T-helper 2 cell treated with Interferon-gamma antibody and Interleukin-4, amounts not matched to agents 5 μg/mL and 100 μg/mL, for 36 hours (primary cell): ENCODE results near the gene OPTC.

Experiments
- DNase-seq: peaks from one replicate; pipeline ENCODE4 v3.0.0; 2021; ENCODE audit warnings: low spot score
- H3K27ac Mint-ChIP-seq: one replicate; pipeline ENCODE4 v1.8.0; 2021; ENCODE audit warnings: mild to moderate bottlenecking, mixed read lengths
- H3K27me3 Mint-ChIP-seq: one replicate; pipeline ENCODE4 v1.8.0; 2021; ENCODE audit warnings: low read depth, mixed read lengths
- H3K36me3 Mint-ChIP-seq: one replicate; pipeline ENCODE4 v1.8.0; 2021; ENCODE audit warnings: low read depth, mixed read lengths
- H3K4me1 Mint-ChIP-seq: one replicate; pipeline ENCODE4 v1.8.0; 2021; ENCODE audit warnings: low read depth, mixed read lengths
- H3K4me3 Mint-ChIP-seq: one replicate; pipeline ENCODE4 v1.8.0; 2022; ENCODE audit warnings: mild to moderate bottlenecking, moderate library complexity, mixed read lengths
- H3K9me3 Mint-ChIP-seq: one replicate; pipeline ENCODE4 v1.8.0; 2021; ENCODE audit warnings: mixed read lengths

The OPTC gene

GRCh38 chr1:203471841-203472240 is 22.1 kb upstream of the OPTC start:
- no peaks in the 10 kb centered on the region for H3K9me3 Mint-ChIP-seq
- H3K27me3 Mint-ChIP-seq, result peaks cover 26% of the 10 kb centered on the region
- DNase-seq, result no peak
- no peaks in the 10 kb centered on the region for H3K4me1 Mint-ChIP-seq
- no peak overlapping the region for H3K4me3 Mint-ChIP-seq
- H3K27ac Mint-ChIP-seq, result no peak overlapping the region
- H3K36me3 Mint-ChIP-seq, result no peaks in the 10 kb centered on the region

- Mint-ChIP-seq H3K36me3 (no peaks in the 10 kb centered on the region), H3K9me3 (no peaks in the 10 kb centered on the region), H3K4me1 (no peaks in the 10 kb centered on the region), H3K27ac (no peak overlapping the region), H3K27me3 (peaks cover 25% of the 10 kb centered on the region), H3K4me3 (no peak overlapping the region)
- no peak for DNase-seq
These were observed 20.7 kb upstream of the OPTC start for GRCh38 chr1:203473281-203473680.

- Mint-ChIP-seq H3K4me3 (no peak overlapping the region), H3K9me3 (no peaks in the 10 kb centered on the region), H3K27ac (no peak overlapping the region), H3K27me3 (peaks cover 28% of the 10 kb centered on the region), H3K36me3 (no peaks in the 10 kb centered on the region), H3K4me1 (no peaks in the 10 kb centered on the region)
- no peak for DNase-seq
These were observed 20.1 kb upstream of the OPTC start for GRCh38 chr1:203473781-203474305.

- DNase-seq, result no peak
- Mint-ChIP-seq H3K4me3 (no peak within 1 kb of the TSS), H3K27me3 (peaks cover 28% of the 10 kb centered on the region), H3K36me3 (no peaks in the 10 kb centered on the region), H3K27ac (no peak within 1 kb of the TSS), H3K9me3 (no peaks in the 10 kb centered on the region), H3K4me1 (no peaks in the 10 kb centered on the region)
These were observed 18.7 kb upstream of the OPTC start, which contains the start of gene PRELP for GRCh38 chr1:203475012-203475981. PRELP (plus strand) TSS chr1:203475806; CDS start chr1:203483185, 7,379 bp downstream.

- H3K36me3 Mint-ChIP-seq, result no peaks in the 10 kb centered on the region
- no peak for DNase-seq
- H3K27me3 Mint-ChIP-seq, result peaks cover 28% of the 10 kb centered on the region
- peaks cover 2% of the 10 kb centered on the region for H3K4me1 Mint-ChIP-seq
- no peak overlapping the region for H3K4me3 Mint-ChIP-seq
- H3K27ac Mint-ChIP-seq, result no peak overlapping the region
- H3K9me3 Mint-ChIP-seq, result no peaks in the 10 kb centered on the region
These were observed 17.6 kb upstream of the OPTC start for GRCh38 chr1:203476216-203476814.

- Mint-ChIP-seq H3K36me3 (no peaks in the 10 kb centered on the region), H3K27ac (no peak overlapping the region), H3K4me1 (peaks cover 3% of the 10 kb centered on the region), H3K9me3 (no peaks in the 10 kb centered on the region), H3K4me3 (no peak overlapping the region), H3K27me3 (peaks cover 22% of the 10 kb centered on the region)
- DNase-seq, result no peak
These were observed 16.2 kb upstream of the OPTC start for GRCh38 chr1:203477748-203478147.

- Mint-ChIP-seq H3K36me3 (no peaks in the 10 kb centered on the region), H3K27ac (no peak overlapping the region), H3K4me3 (no peak overlapping the region), H3K27me3 (peaks cover 22% of the 10 kb centered on the region), H3K9me3 (no peaks in the 10 kb centered on the region), H3K4me1 (peaks cover 3% of the 10 kb centered on the region)
- no peak for DNase-seq
These were observed 15.7 kb upstream of the OPTC start for GRCh38 chr1:203478231-203478630.

GRCh38 chr1:203478986-203479385 is 15.0 kb upstream of the OPTC start:
- Mint-ChIP-seq H3K27ac (no peak overlapping the region), H3K4me3 (no peak overlapping the region), H3K9me3 (no peaks in the 10 kb centered on the region), H3K36me3 (no peaks in the 10 kb centered on the region), H3K4me1 (peaks cover 3% of the 10 kb centered on the region), H3K27me3 (peaks cover 18% of the 10 kb centered on the region)
- DNase-seq, result no peak

GRCh38 chr1:203479646-203480045 is 14.3 kb upstream of the OPTC start:
- Mint-ChIP-seq H3K27me3 (peaks cover 18% of the 10 kb centered on the region), H3K27ac (no peak overlapping the region), H3K36me3 (no peaks in the 10 kb centered on the region), H3K4me1 (peaks cover 3% of the 10 kb centered on the region), H3K9me3 (no peaks in the 10 kb centered on the region), H3K4me3 (no peak overlapping the region)
- no peak for DNase-seq

GRCh38 chr1:203480084-203480483 is 13.9 kb upstream of the OPTC start:
- Mint-ChIP-seq H3K27me3 (peaks cover 17% of the 10 kb centered on the region), H3K36me3 (no peaks in the 10 kb centered on the region), H3K9me3 (no peaks in the 10 kb centered on the region), H3K4me1 (peaks cover 3% of the 10 kb centered on the region), H3K4me3 (no peak overlapping the region), H3K27ac (no peak overlapping the region)
- DNase-seq, result no peak

- H3K27ac Mint-ChIP-seq, result no peak overlapping the region
- peaks cover 3% of the 10 kb centered on the region for H3K4me1 Mint-ChIP-seq
- H3K36me3 Mint-ChIP-seq, result no peaks in the 10 kb centered on the region
- no peak overlapping the region for H3K4me3 Mint-ChIP-seq
- DNase-seq, result no peak
- H3K27me3 Mint-ChIP-seq, result peaks cover 15% of the 10 kb centered on the region
- H3K9me3 Mint-ChIP-seq, result no peaks in the 10 kb centered on the region
These were observed 13.3 kb upstream of the OPTC start for GRCh38 chr1:203480525-203481084.

GRCh38 chr1:203481196-203481595 is 12.8 kb upstream of the OPTC start:
- H3K9me3 Mint-ChIP-seq, result no peaks in the 10 kb centered on the region
- H3K4me1 Mint-ChIP-seq, result peaks cover 3% of the 10 kb centered on the region
- no peak for DNase-seq
- peaks cover 11% of the 10 kb centered on the region for H3K27me3 Mint-ChIP-seq
- no peaks in the 10 kb centered on the region for H3K36me3 Mint-ChIP-seq
- H3K27ac Mint-ChIP-seq, result no peak overlapping the region
- H3K4me3 Mint-ChIP-seq, result no peak overlapping the region

GRCh38 chr1:203486618-203487370 is 7.2 kb upstream of the OPTC start:
- H3K4me1 Mint-ChIP-seq, result peaks cover 2% of the 10 kb centered on the region
- peaks cover 8% of the 10 kb centered on the region for H3K27me3 Mint-ChIP-seq
- no peaks in the 10 kb centered on the region for H3K9me3 Mint-ChIP-seq
- DNase-seq, result no peak
- peak overlapping the region; percentile 8 for H3K27ac Mint-ChIP-seq
- H3K36me3 Mint-ChIP-seq, result no peaks in the 10 kb centered on the region
- H3K4me3 Mint-ChIP-seq, result peak overlapping the region; percentile 72
